Measurements from ENCODE around the gene NKAIN4.

Gene NKAIN4

GRCh38 chr20:63273635-63274380, 19.5 kb upstream of the NKAIN4 start:
- DNase-seq: no peak

GRCh38 chr20:63273059-63273579, 18.9 kb upstream of the NKAIN4 start:
- DNase-seq: no peak

- DNase-seq: peak; percentile 90
Measured at GRCh38 chr20:63272105-63273058, 18.1 kb upstream of the NKAIN4 start, which contains the start of gene ARFGAP1. Gene ARFGAP1, plus strand, starts transcription at chr20:63272813. Its CDS starts 2,768 bp downstream, at chr20:63275581.

GRCh38 chr20:63270606-63271325, 16.5 kb upstream of the NKAIN4 start:
- no peak for DNase-seq

- no peak for DNase-seq
Measured at GRCh38 chr20:63269724-63270123, 15.5 kb upstream of the NKAIN4 start.

- no peak for DNase-seq
Measured at GRCh38 chr20:63268671-63269439, 14.6 kb upstream of the NKAIN4 start.

- DNase-seq: no peak
Measured at GRCh38 chr20:63268256-63268655, 14.0 kb upstream of the NKAIN4 start.

GRCh38 chr20:63267691-63268090, 13.4 kb upstream of the NKAIN4 start:
- no peak for DNase-seq

- DNase-seq: no peak
Measured at GRCh38 chr20:63265891-63266515, 11.7 kb upstream of the NKAIN4 start.

- no peak for DNase-seq
Measured at GRCh38 chr20:63264519-63264918, 10.3 kb upstream of the NKAIN4 start.

- DNase-seq: no peak
Measured at GRCh38 chr20:63264000-63264399, 9.7 kb upstream of the NKAIN4 start.

GRCh38 chr20:63262836-63263235, 8.6 kb upstream of the NKAIN4 start:
- DNase-seq: no peak

- DNase-seq: no peak
Measured at GRCh38 chr20:63261795-63262528, 7.7 kb upstream of the NKAIN4 start.

- DNase-seq: no peak
Measured at GRCh38 chr20:63261060-63261794, 7.0 kb upstream of the NKAIN4 start.

- no peak for DNase-seq
Measured at GRCh38 chr20:63260521-63260920, 6.3 kb upstream of the NKAIN4 start.

GRCh38 chr20:63259734-63260460, 5.6 kb upstream of the NKAIN4 start:
- DNase-seq: no peak

GRCh38 chr20:63258781-63259180, 4.5 kb upstream of the NKAIN4 start:
- DNase-seq: no peak

- DNase-seq: no peak
Measured at GRCh38 chr20:63257629-63258028, 3.4 kb upstream of the NKAIN4 start.

GRCh38 chr20:63256954-63257353, 2.7 kb upstream of the NKAIN4 start:
- DNase-seq: no peak

Data from activated CD8-positive, alpha-beta memory T cell treated with anti-CD3 and anti-CD28 coated beads, Interleukin-2, amount 50 U/mL, for 4 hours (primary cell).